Choroid plexus epithelial cell (primary cell): Measurements from ENCODE around the gene TULP1.

Experiments used
- DNase-seq: peaks from one replicate; pipeline ENCODE4 v3.0.0-alpha.2; 2010; ENCODE audit warnings: low read depth
- H3K4me3 ChIP-seq: 2 replicates; pipeline ENCODE4 v1.5.1; 2011; ENCODE audit warnings: low read depth, mild to moderate bottlenecking, control low read depth, low read length, moderate library complexity
- TF ChIP-seq, protein P1 (sequence below): conservative IDR thresholded peaks from 2 replicates; pipeline ENCODE4 v1.5.1; 2011; ENCODE audit warnings: low read depth, mild to moderate bottlenecking, control low read depth, inconsistent platforms, low read length, moderate library complexity

TULP1 gene

DNA sequence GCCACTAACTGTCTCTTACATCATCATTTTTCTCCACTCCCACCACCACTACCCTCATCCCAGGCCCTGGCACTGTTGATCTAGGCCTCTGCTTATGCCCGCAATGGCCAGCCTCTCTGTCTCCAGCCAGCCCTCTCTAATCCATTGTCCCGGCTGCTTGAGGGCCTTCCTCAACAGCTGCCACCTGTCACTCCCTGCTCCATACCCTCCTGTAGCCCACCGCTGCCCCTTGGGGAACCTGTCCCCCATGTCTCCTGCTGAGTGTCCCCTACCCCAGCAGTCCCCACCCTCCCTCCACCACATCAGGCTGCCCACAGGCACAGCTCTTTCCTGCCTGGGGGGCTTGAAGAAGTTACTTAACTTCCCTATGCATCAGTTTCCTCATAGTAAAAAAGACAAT, 29.2 kb downstream of the TULP1 start:
- TF ChIP-seq, protein P1, sequence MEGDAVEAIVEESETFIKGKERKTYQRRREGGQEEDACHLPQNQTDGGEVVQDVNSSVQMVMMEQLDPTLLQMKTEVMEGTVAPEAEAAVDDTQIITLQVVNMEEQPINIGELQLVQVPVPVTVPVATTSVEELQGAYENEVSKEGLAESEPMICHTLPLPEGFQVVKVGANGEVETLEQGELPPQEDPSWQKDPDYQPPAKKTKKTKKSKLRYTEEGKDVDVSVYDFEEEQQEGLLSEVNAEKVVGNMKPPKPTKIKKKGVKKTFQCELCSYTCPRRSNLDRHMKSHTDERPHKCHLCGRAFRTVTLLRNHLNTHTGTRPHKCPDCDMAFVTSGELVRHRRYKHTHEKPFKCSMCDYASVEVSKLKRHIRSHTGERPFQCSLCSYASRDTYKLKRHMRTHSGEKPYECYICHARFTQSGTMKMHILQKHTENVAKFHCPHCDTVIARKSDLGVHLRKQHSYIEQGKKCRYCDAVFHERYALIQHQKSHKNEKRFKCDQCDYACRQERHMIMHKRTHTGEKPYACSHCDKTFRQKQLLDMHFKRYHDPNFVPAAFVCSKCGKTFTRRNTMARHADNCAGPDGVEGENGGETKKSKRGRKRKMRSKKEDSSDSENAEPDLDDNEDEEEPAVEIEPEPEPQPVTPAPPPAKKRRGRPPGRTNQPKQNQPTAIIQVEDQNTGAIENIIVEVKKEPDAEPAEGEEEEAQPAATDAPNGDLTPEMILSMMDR, result no peak
- no peak overlapping the region for H3K4me3 ChIP-seq
- no peak for DNase-seq

DNA sequence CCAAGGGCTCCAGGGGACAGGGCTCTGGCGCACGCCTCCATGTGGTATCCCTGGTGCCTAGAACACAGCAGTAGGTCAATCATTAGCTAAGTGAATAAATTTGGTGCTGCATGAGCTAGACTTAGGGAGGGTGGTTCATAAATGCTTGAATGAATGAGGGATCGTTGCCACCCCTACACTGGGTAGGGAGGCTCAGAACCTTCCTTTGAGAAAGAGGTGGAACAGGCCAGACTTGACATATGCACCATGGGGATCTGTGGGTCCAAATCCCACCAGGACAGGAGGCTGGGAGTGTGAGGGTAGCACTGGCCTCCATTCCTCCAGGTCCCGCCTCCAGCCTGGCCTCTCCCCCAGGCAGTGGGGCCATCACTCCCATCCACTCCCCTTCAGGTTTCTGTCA, 29.6 kb downstream of the TULP1 start:
- TF ChIP-seq, protein P1, result no peak
- H3K4me3 ChIP-seq, result no peak overlapping the region
- DNase-seq, result no peak

DNA sequence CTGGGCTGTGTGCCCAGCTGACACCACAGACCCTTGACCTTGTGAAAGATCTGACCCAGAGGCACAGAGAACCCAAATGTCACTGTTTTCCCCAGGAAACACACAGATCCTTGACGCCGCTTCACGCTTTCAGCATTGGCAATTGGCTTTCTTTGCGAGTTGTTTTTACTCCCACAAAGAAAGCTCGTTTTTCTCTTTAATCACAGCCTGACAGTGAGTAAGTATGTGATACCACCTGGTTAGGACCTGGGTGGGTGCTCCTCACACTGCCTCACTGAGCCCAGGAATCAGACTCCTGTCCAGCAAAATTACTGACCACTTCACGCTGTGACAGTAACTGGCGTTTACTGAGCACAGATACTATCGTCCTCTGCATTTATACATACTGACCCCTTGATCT, 31.5 kb downstream of the TULP1 start:
- DNase-seq, result no peak
- no peak overlapping the region for H3K4me3 ChIP-seq
- TF ChIP-seq, protein P1, result no peak

DNA sequence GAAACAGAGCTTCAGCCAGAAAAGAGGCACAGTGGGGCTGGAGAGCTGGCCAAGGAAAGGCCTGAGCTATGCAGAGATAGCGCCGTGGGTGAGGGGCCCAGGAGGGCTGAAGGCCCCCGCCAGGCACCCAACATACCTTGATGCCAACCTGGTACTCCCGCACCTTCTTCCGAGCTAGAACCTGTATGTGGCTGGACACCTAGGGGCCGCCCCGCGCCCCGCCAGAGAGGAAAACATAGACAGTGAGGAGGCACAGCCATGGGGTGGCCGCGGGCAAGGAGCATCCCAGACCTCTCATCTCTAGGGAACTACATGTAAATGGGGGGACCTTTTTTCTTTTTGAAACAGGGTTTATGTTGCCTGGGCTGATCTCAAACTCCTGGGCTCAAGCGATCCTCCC, 32.5 kb downstream of the TULP1 start:
- H3K4me3 ChIP-seq, result no peak overlapping the region
- TF ChIP-seq, protein P1, result no peak
- DNase-seq, result no peak

DNA sequence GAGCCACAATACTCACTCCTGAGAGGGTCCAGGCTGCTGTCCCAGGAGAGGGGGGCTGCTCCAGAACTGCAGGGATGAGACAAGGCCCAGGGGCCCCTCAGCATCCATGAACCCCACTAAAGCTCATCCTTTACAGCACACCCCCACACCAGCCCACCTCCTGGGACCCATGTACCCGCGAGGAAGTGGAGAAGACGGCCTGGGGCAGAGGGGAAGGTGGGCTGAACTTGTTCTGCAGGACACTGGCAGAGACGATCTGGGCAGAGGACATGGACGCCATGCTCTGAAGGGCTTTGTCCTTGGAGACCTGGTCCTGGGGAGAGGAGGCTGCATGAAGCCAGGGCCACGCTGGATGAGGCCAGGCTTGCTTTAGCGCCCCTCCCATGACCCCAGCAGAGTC, 34.4 kb downstream of the TULP1 start:
- H3K4me3 ChIP-seq, result no peak overlapping the region
- no peak for DNase-seq
- TF ChIP-seq, protein P1, result no peak

DNA sequence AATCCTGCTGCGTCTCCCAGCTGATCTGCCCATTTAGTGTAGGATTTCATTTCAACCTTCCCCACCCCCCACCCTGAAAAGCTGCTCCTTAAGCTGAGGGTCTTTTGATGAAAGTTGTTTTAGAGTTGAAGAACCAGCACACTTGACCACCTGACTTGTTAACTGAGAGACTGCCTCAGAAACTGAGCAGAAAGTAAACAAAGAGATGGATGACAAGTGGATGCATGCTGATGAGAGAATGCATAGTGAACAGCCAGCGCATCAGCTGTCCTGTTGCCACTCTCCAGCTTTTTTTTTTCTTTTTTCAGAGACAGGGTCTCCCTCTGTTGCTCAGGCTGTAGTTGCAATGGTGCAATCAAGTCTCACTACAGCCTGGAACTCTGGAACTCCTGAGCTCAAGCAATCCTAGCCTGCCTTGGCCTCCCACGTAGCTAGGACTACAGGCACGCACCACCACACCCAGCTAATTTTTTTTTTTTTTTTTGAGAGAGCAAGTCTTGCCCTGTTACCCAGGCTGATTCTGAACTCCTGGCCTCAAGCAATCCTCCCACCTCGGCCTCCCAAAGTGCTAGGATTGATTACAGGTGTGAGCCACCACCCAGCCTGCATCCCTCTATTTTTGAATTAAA, 35.0 kb downstream of the TULP1 start:
- TF ChIP-seq, protein P1, result no peak
- DNase-seq, result no peak

DNA sequence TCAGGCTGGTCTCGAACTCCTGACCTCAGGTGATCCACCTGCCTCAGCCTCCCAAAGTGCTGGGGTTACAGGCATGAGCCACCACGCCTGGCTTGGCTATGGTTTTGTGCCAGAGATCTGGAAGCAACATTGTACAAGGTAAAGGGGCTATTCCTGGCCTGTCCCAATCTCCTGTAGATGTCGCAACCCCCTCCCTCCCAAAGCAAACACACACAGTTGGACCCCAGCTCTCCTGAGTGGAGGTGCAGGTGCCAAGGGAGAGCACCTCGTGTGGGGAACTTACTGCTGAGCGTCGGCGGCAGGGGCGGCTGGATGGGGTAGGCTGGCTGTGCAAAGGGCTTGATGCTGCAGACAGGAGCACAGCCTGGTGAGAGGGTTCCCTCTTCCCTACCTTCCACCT, 35.7 kb downstream of the TULP1 start:
- DNase-seq, result no peak
- TF ChIP-seq, protein P1, result no peak
- H3K4me3 ChIP-seq, result no peak overlapping the region

More for the DNA sequence above, 35.0 kb downstream of the TULP1 start:
- H3K4me3 ChIP-seq, result no peak overlapping the region
